GM06990 (cell line): ENCODE results near the gene TPCN1.

Source experiments
- DNase-seq: peaks from one replicate; pipeline ENCODE4 v3.0.0-alpha.2; 2011; ENCODE audit not compliant: insufficient read length; ENCODE audit errors: extremely low read depth
- H3K27me3 ChIP-seq: replicated peaks from 2 replicates; pipeline ENCODE4 v1.6.0; 2011; ENCODE audit warnings: low read length; ENCODE audit not compliant: control insufficient read depth, insufficient read depth
- H3K36me3 ChIP-seq: 2 replicates; pipeline ENCODE4 v1.5.1; 2011; ENCODE audit warnings: low read length; ENCODE audit not compliant: control insufficient read depth, insufficient read depth
- H3K4me3 ChIP-seq: replicated peaks from 2 replicates; pipeline ENCODE4 v1.5.1; 2011; ENCODE audit warnings: low read depth, mild to moderate bottlenecking, control low read depth, low read length
- TF ChIP-seq, protein P1 (sequence below): IDR thresholded peaks from 2 replicates; pipeline ENCODE4 v1.5.1; 2011; ENCODE audit warnings: low read length, control low read depth, mild to moderate bottlenecking, inconsistent platforms; ENCODE audit not compliant: insufficient read depth, poor library complexity, severe bottlenecking

Gene TPCN1

DNA sequence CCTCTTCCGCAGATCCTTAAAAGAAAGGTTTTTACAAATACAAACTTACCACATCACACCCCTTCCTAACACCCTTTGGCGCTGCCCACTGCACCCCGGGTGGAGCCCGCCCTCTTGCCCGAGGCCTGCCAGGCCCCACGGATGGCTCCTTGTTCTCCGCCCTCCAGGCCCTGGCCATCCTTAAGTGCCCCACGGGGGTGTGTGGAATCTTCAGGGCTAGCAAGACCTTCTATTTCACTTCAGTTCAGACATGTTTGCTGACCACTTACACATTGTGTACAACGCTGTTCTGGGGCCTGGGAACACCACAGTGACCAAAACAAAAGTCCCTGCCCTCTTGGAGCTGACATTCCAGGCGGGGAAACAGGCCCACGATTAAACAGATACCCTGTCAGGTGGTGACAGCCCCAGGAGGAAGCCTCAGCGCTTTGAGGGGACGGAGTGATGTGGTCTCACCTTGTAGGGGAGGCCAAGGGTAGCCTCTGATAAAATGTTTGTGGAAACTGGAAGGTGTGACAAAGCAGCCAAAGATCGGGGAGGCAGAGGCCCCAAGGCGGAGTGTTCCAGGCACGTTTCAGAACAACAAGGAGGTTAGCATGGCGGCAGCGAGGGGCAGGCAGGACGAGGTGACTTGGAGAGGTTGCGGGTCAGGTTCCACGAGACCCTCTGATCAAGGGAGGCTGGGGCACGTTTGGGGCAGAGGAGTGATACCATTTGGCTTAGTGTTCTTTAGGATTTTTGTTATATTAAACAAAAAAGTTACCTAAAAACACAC is 27.0 kb downstream of the TPCN1 start:
- peaks cover 21% of the 10 kb centered on the region for H3K36me3 ChIP-seq
- no peak for DNase-seq
- H3K4me3 ChIP-seq: no peak overlapping the region
- TF ChIP-seq, protein P1, sequence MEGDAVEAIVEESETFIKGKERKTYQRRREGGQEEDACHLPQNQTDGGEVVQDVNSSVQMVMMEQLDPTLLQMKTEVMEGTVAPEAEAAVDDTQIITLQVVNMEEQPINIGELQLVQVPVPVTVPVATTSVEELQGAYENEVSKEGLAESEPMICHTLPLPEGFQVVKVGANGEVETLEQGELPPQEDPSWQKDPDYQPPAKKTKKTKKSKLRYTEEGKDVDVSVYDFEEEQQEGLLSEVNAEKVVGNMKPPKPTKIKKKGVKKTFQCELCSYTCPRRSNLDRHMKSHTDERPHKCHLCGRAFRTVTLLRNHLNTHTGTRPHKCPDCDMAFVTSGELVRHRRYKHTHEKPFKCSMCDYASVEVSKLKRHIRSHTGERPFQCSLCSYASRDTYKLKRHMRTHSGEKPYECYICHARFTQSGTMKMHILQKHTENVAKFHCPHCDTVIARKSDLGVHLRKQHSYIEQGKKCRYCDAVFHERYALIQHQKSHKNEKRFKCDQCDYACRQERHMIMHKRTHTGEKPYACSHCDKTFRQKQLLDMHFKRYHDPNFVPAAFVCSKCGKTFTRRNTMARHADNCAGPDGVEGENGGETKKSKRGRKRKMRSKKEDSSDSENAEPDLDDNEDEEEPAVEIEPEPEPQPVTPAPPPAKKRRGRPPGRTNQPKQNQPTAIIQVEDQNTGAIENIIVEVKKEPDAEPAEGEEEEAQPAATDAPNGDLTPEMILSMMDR: no peak
- no peaks in the 10 kb centered on the region for H3K27me3 ChIP-seq

DNA sequence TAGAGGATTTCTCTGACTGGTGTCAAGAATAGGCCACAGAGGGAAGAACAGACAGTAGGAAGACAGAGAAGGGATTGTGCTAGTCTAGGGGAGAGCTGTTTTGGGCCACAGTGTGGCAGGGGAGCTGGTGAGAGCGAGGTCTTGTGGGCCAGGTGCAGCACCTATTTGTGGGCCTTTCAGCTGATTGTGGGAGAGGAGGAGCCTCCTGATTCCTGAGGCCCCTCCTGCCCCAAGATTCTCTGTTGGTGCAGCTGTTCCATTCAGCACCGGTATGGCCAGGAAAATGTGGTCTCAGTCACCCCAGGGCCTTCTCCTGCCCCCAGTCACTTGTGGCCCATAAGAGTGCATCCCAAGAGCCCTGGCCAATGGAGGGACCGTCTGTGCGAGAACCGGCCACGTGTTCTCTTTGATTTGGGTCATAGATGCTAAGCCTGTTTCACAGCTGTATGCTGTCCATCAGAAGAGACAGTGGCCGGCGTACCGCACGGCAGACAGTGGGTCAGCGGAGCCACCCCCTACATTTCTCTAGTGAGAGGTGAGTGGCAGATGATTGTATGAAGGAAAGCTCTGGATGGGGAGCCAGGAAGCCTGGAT is 27.7 kb downstream of the TPCN1 start:
- Histone ChIP-seq H3K4me3 (no peak overlapping the region), H3K36me3 (peaks cover 21% of the 10 kb centered on the region), H3K27me3 (no peaks in the 10 kb centered on the region)
- no peak for DNase-seq
- TF ChIP-seq, protein P1: no peak

DNA sequence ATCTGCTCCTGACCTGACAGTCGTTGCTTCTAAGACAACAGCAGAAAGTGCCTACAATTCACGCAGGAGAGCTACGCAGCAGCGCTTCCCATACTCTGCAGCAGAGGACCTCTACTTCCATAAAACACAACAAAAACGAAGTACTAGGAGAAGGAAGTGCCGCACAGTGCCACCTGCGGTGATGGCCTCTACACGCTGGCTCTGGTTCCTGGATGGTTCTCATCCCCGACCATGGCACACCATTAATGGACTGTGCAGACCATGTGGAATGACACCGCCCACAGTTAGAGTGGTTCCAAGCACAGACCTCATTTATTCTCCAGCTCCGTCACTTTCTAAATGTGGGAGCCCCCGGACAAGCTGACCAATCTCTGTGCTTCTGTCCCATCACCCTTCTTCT is 28.3 kb downstream of the TPCN1 start:
- H3K4me3 ChIP-seq: no peak overlapping the region
- TF ChIP-seq, protein P1: no peak
- H3K27me3 ChIP-seq: no peaks in the 10 kb centered on the region
- no peak for DNase-seq
- peaks cover 21% of the 10 kb centered on the region for H3K36me3 ChIP-seq

DNA sequence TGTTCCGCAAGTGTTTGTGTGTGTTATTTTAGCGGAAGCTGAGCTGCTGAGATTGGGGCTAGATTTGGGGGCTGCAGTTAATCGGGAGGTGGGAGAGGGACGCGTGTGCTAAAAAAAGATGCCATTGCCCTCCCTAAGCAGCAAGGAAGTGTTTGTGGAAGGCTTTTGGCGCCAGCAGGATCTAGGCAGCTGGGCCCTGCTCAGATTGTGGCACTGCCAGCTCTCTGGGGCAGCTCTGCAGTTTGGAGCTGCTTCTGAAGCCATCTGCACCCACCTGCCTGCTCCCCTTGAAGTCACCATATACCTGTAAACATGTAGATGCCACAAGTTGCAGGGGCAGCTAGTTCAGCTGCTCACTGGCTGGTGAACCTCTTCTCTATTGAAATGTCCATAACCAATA is 28.8 kb downstream of the TPCN1 start:
- TF ChIP-seq, protein P1: no peak
- DNase-seq: no peak
- Histone ChIP-seq H3K36me3 (peaks cover 20% of the 10 kb centered on the region), H3K4me3 (no peak overlapping the region), H3K27me3 (no peaks in the 10 kb centered on the region)

DNA sequence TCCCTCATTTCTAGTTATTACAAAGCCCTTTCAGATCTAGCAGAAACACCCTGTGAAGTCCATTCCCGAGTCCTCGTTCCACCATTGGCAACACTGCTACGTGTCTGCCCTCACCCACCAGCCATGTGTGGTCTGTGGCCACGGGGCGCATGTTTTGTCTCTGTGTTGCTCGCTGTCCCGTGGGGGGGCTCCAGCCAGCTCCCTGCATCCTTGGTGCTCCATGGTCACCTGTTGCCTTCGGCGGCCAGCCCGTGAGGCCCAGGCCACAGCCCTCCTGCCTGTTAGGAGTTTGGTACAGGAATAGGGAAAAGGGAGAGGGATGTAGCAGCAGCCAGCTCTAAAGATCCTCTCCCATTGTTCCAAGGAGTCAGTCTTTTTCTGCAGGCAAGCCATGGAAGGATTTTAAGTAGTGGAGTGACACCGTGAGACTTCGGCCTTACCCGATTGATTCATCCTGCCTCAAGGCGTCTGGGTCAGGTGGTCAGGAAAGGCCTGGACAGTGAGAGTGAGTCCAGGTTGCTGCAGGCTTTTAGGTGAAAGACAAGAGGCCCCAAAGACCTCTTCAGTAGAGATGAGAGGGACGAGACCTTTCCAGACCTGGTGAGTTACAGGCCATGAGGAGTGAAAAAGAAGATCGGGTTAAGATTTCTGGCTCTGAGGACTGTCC is 30.3 kb downstream of the TPCN1 start:
- DNase-seq: no peak
- TF ChIP-seq, protein P1: no peak
- H3K36me3 ChIP-seq: peaks cover 15% of the 10 kb centered on the region

More for the DNA sequence above, 30.3 kb downstream of the TPCN1 start:
- H3K27me3 ChIP-seq: no peaks in the 10 kb centered on the region
- H3K4me3 ChIP-seq: no peak overlapping the region
